ENCODE data around the gene GPR17.

DNA sequence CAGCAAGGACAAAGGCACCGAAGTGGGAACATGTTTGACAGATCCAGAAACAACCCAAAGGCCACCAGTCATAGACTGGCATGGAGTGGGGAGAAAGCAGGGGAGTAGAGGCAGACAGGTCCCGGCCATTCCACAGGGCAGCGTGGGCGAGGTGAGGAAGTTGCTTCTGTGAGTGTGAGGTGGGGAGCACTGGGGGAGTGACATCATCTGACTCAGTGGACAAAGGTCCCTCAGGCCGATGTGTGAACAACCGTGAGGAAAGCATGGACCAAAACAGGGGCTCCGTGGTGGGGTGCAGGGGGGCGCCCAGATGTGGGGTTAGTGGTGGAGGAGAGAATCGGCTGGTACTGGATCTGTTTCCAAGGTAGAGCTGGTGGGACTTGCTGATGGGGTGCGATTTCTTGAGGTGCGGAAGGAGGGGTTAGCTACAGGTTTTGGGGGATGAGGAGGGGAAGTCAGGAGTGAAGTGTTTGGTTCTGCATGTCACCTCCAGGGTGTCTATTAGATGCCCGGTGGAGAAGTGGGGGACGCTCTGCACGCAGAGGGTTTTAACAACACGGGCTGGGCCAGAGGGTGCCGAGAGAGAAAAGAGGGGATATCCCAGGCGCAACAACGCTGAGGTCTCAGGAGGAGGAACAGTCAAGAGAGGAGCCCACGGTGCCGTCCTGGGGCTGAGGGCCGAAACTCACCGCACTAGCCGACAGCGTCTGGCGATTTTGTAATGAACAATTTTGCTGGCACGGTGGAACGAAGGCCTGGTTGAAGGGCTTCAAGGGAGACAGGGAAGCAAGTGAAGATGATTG, 52.8 kb downstream of the GPR17 start:
- no peak for TF ChIP-seq CTCF (IDR thresholded peaks at IDR 0.05 in 8 of 11, conservative IDR thresholded peaks at IDR 0.05 in 3 of 11)
- TF ChIP-seq POLR2AphosphoS5 (IDR thresholded peaks at IDR 0.05): no peak

All from spleen (tissue), 7 donors.